GM19351 (cell line): Measurements from ENCODE around the gene AKAP6.

Experiments
- ATAC-seq: cut with Tn5 transposase; IDR thresholded peaks from one replicate; pipeline ENCODE4 v1.9.1; 2021; ENCODE audit warnings: mild to moderate bottlenecking, moderate library complexity; ENCODE audit not compliant: unreplicated experiment

AKAP6 gene

GRCh38 chr14:32650665-32651064 is 321.6 kb downstream of the AKAP6 start:
- no peak for ATAC-seq

GRCh38 chr14:32654106-32654505 is 325.0 kb downstream of the AKAP6 start:
- ATAC-seq, result no peak

GRCh38 chr14:32656601-32657000 is 327.5 kb downstream of the AKAP6 start:
- ATAC-seq, result no peak

- peak; percentile 86 for ATAC-seq
Measured at GRCh38 chr14:32657081-32657480, 328.0 kb downstream of the AKAP6 start.

DNA sequence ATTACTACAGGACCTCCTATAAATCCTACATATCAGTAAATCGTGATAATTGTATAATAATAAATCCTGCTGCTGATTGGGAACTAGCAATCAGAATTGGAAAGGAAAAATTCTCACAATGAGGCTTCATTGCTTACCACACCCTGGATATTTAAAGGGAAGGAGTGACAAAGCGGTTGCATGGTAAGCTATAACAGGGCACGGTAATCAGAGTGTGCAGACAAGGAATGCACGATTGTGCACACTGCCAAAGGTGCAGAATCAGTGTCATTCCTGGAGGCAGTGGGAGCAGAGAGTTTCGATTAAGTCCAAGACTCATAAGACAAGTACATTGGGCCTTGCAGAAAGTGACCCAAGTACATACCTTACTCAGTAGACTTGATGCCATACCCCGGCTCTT is 332.1 kb downstream of the AKAP6 start:
- no peak for ATAC-seq

DNA sequence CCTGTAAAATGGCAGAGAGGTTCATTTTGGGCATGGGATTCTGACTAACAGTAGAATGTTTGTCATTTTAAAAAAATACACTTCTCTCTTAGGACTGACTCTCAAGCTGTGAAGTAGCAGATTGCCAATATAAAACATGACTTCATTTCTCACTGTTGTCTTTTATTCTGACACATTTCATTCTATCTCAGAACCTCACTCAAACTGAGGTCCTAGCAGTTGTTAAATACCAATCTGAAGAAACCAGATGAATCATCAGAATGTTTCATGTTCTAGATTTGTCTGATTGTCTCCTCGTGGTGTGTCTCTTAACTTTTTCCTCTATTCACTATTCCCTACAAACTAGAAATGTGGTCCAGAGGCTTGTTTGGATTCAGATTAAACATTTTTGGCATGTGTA is 333.1 kb downstream of the AKAP6 start:
- ATAC-seq, result no peak

DNA sequence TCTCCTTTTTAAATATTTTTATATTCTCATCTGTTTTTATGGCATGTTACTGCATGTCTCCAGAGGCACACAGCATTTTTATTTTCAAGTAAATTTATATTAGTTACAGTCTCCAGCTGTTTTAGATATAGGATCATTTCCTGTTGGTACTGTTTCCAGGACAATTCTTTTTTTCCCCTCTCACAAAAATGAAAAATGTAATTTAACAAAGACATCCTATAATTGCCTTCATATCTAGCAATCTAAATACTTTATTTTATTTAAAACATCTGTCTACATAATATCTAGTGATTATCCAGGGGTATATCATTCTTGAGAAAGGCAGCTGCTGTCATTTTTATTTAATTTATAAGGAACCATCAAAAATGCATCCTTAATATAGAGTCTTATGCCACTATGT is 337.2 kb downstream of the AKAP6 start:
- no peak for ATAC-seq

- ATAC-seq, result no peak
Measured at GRCh38 chr14:32667287-32667686, 338.2 kb downstream of the AKAP6 start.

GRCh38 chr14:32667791-32668190 is 338.7 kb downstream of the AKAP6 start:
- no peak for ATAC-seq

- ATAC-seq, result no peak
Measured at GRCh38 chr14:32669391-32669790, 340.3 kb downstream of the AKAP6 start.

- no peak for ATAC-seq
Measured at GRCh38 chr14:32675433-32675832, 346.3 kb downstream of the AKAP6 start.

- ATAC-seq, result no peak
Measured at GRCh38 chr14:32677129-32677780, 348.2 kb downstream of the AKAP6 start.

GRCh38 chr14:32678088-32678487 is 349.0 kb downstream of the AKAP6 start:
- no peak for ATAC-seq

DNA sequence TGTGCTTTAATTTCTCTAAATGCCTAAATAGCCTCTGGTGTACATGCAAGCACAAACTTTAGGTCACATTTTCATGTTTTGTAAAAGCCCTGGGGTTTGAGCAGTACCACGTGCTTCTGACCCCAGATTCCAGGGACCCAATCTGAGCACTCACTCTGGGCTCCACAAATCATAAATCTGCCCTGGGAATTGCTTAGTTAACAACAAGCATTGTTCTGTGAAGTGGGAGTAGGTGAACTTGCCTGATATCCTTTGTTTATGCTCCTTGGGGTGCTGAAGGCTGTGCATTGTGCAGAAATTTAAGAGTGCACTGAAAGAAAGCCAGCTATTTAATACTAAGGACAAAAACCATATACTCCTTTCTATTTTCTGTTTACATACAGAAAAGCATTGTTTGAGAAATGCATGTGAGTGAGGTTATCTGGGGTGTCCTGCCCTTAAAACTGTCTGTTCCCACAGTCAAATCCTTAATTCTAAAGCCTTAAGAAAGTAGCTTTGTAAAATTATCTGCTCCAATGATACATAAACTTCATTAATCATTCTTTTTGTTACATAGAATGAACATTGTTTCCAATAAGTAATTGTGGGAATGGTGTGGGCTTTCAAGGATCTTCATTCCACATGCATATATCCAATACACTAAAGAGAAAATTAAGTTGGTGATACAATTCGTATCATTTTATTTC is 351.0 kb downstream of the AKAP6 start:
- no peak for ATAC-seq

GRCh38 chr14:32681598-32681997 is 352.5 kb downstream of the AKAP6 start:
- ATAC-seq, result no peak

DNA sequence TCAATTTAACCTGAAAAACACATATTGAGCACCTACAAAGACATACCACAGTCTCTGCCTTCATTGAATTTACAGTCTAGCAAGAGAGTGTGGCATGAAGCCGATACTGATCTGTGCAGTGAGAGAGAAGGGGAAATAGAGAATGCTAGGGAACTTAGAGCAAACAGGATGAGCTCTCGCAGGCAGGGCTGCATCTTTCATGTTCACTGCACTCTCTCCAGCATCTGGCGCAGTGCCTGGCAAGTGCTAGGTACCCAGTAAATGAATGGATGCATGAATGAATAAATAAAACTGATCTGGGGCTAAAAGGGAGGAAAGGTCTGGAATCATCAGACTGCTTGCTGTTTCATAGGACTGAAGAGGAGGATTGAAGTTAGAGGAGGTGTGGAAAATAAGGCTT is 353.1 kb downstream of the AKAP6 start:
- no peak for ATAC-seq

- peak; percentile 62 for ATAC-seq
Measured at GRCh38 chr14:32683679-32684078, 354.6 kb downstream of the AKAP6 start.

DNA sequence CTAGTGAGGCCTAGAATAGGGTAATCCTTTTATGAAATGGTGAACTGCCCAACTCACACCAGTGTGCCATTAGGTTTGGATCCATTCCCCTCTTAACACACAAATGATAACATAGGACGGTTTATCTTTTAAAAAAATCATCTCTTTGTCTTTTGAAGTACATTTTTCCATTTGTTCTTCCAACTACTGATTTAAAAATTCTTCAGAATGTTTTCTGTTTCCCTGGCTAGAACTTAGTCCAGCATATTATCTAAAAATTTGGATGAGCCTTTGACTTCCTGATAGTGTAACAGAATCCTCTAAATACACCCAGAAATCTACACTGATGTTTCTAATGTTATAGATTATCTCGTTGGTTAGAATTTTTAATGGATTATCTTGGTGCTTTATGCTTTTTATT is 359.8 kb downstream of the AKAP6 start:
- ATAC-seq, result no peak

- no peak for ATAC-seq
Measured at GRCh38 chr14:32692441-32692840, 363.3 kb downstream of the AKAP6 start.

GRCh38 chr14:32693114-32693513 is 364.0 kb downstream of the AKAP6 start:
- no peak for ATAC-seq

- no peak for ATAC-seq
Measured at GRCh38 chr14:32694795-32695449, 365.8 kb downstream of the AKAP6 start.
